GM19455 (cell line): ENCODE measurements around the gene SLC25A26.

Source experiments
- ATAC-seq: cut with Tn5 transposase; IDR thresholded peaks from one replicate; pipeline ENCODE4 v1.9.1; 2021; ENCODE audit not compliant: unreplicated experiment

The SLC25A26 gene

DNA sequence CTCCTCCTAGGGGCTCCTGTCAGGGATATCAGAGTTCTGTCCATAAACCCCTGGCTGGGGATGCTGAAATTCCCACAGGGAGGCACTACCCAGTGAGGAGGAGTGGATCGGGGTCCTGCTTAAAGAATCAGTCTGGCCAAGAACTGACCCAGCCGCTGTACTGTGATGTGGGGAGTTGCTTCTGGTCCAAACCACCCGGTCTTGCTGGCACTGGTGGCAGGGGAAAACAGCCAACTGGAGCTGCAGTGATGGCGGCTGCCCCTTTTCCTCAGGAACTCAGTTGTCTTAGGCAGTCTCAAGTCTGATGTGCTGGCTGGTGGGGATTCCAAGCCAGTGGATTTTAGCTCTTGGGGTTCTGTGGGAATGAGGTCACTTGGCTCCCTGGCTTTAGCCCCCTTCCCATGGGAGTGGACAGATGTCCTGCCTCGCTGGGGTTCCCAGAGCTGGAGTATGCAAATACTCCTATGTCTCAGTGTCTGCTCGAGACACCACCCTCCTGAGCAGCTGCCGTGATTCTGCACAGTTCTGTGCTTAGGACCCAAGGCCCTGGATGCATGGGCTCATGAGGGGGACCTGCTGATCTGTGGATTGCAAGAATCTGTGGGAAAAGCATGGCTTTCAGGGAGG is 97.1 kb downstream of the SLC25A26 start:
- no peak for ATAC-seq

DNA sequence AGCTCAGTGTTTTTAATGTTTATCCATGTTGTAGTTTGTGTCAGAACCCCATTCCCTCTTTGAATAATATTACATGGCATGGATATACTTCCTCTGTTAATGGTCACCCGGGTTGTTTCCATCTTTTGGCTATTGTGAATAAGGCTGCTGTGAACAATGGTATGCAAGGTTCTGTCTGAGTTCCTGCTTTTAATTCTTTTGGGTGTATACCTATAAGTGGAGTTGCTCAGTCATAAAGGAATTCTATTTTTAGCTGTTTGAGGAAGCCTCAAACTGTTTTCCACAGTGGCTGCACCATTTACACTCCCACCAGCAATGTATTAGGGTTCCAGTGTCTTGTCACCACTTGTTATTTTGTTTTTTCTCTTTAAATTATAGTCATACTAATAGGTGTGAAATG is 99.6 kb downstream of the SLC25A26 start:
- no peak for ATAC-seq

DNA sequence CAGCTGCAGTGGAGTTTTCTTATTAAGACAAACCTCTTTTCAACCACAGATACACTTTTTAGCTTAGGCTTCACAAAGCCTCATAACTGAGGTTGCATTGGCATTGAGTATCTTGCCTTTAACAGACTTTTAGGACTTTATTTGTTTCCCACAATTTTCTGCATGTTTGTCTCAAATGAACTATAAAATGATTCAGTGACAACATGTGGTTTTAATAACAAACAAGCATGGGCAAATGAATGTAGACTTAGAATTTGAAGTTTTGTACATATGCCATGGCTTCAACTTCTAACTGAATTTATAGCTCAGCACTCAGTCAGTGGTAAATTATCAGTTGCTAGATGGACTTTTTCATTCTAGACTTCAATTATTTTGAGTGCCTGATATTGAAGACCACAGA is 101.6 kb downstream of the SLC25A26 start:
- ATAC-seq: no peak

DNA sequence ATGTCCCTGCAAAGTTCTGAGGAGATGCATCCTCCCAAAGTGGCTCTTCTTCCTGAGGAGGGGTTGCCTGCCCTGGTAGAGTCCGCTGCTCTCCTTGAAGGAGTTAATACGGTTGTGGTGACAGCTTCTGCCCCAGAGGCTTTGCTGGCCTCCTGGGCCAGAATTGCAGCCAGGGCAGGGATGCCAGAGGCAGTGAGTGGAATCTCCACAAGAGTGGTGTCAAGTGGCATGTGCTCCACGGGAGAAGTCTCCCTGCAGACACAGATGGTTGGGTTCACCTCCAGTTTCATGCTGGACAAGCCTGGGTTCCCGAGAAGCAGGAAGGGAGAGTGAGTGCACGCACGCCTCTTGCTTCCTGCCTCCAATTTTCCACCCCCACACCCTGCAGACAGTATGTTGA is 105.5 kb downstream of the SLC25A26 start:
- ATAC-seq: no peak

DNA sequence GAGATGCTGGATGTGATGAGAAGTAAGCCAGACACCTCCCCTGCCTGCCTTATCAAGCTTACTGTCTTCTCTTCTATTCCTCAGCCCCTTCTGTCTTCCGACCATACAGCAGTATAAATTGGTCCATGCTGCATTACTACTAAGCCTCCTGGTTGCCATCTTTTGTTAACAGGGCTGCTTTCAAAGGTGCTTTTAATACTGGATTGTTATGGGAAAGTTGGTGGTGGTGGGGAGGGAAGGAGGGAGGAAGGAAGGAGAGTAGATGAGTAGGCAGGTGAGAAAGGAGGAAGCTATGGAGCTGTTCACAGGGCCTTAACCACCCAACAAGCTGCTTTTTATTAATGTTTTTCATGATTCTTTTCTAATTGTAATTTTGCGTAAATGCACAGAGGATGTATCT is 114.9 kb downstream of the SLC25A26 start:
- no peak for ATAC-seq

DNA sequence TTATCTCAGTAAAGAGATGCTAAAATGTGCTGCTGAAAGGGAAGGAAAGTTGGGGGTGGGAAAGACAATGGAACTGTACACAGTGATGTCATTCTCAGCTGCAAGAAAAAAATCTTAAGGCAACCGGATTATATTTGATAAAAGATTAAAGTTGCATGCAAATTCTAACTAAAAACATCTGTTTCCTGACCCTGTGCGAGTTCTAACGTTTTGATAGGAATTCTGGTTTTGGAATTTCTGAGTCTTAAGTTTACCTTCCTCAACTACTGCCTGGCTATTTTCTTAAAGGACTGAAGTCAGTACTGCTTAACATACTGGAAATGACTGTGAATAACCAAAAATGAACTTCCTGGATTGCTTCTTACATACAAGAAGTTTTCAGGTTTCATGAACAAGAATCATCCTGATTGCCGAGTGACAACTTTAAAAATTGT is 115.5 kb downstream of the SLC25A26 start:
- no peak for ATAC-seq

DNA sequence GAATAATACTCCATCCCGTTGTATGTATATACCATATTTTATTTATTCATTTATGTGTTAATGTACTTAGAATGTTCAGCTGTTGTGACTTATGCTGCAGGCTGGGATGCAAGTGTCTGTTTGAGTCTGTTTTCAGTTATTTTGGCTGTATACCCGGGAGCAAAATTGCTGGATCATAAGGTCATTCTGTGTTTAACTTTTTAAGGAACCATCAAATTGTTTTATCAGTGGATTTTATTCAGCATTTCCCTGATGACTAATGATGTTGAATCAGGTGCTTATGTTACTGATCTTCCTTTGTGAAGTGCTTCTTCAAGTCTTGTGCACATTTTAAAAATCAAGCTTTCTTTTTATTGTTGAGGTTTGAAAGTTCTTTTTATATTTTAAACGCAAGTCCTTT is 118.1 kb downstream of the SLC25A26 start:
- ATAC-seq: no peak

DNA sequence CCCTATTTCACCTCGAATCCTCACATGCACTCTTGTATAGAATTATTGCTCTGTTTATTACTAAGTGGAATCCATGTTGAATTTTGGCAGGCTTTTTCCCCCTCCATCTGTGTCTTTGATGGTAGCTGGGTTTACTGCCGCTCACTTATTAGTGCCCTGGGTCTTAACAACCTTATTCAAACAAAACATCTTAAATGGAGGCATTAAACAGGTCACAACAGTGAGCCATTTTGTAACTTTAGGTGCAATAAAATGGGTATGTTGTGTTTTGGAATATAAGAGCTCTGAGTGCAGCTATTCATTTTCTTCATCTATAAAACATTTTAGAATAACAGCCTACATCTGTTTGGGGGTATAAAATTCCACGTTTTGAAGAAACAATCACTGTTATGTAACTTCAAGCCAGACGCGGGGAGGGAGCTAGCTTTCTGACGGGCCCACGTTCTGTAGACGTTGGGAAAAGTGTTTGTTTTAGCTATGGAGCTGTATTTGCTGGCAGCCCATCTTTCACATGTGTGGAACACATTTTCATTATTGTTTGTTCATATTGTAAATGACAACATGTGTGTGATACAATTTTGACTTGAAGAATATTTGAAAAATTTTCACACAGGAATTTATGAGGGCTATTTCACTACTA is 122.0 kb downstream of the SLC25A26 start:
- no peak for ATAC-seq

DNA sequence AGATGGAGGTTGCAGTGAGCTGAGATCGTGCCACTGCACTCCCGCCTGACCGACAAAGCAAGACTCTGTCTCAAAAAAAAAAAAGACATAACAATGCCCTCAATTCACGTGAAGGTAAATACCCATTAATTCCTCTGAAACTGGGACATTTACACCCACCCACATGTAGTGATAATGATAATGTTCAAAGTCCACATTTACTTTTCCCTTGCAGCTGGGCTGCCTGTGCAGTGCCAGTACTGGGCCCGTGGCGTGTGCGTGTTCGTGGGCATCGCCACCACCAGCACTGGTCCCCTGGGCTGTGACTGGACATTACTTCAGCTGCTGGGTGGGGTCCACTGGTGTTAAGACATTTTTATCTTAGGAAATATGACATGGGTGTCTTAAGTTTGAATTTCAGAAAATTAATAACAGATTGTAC is 123.6 kb downstream of the SLC25A26 start:
- no peak for ATAC-seq

DNA sequence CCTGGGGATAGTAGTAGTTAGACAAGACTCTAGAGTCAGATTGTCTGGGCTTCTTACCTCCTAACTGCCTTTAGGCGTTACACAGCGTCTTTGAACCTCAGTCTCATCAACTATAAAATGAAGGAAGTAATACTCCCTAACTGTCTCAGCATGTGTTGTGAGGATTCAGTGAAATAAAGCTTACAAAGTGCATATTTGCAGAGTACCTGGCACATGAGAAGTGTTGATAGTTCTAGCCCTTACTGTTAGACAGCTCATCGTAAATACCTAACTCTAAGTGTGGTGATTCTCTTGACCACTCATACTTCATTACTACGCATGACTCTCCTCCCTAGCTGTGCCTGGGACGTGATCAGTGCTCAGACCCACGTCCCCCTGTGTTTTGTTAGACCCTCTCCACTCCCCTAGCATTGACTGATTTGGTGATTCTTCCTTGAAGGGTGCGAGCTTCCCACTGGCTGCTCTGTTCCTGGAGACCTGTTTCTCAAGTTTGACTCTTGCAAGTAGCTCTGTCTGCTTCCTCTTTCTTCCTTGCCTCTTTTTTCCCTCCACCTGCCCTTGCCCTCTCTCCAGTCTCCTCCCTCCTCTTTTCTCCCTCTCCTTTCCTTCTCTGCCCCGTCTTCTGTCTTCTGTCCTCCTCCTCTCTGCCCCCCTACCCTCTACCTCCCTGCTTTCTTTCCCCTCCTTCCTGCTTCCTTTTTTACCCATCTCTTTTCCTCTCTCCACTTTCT is 124.2 kb downstream of the SLC25A26 start:
- no peak for ATAC-seq

DNA sequence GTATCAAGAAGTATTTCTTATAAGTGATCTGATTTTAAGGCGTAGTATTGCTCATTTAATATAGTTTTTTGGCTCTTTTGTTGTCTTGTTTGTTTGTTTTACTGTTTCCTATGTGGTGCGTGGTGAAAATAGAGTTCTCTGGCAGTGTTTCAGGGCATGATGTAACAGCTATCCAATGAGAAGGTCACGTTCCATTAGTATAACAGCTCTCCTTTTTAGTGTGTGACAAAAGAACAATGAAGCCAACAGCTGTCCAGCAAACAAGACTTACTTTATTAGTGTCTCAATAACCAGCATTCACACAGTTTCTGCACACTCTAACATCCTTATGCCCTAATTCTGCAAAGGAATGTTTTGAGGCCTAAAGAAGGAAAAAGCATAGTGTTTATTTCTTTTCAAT is 127.9 kb downstream of the SLC25A26 start:
- ATAC-seq: no peak

DNA sequence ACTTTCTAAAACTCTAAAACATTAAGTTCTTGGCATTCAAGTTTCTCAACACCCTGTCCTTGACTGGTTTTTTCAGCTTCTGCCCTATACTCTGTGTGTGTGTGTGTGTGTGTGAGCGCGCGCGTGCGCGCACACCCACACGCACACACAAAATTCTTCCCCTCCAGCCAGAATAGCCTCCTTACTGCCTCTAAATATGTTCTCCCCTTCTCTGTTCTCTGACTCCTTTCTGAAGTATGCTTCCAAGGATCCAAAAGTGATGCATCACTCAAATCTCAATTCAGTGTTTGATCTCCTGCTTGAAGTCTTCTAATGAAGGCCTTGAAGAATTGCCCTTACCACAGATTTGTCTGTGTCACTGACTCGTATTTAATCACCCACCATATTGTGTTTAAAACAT is 129.8 kb downstream of the SLC25A26 start:
- ATAC-seq: no peak

DNA sequence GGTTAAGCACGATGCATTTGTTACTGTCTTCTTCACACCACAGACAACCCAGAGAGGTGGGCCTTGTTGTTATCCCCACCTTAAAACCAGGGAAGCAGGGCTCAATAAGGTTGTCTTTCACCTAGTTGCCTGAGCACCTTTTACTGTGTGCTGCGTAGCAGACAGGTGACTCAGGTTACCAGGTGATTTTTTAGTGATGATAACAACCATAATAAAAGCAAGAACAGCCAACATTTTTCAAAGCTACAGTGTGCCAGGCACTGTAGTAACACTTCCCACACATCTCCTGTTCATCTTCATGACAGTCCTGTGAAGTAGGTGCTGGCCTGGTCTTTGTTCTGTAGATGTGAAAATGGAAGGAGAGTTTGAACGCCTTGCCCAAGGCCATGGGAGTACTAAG is 132.2 kb downstream of the SLC25A26 start:
- no peak for ATAC-seq

DNA sequence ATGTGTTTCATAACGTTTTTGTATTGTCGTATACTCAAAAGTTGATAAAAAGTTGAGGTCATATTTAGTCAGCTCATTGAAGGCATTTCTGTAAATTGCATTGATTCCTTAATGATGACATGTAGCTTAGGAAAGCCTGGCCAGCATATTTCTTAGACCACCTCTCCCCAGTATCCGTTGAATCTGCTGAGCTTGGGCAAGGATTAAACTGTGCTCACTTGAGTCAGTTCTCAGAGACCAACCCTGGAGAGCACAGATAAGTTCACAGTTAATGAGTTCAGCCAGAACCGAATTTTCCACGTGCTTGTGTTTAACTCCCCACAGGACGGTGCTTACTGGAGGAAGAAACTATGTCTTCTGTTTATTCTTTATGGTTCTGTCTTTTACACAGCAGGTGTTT is 132.7 kb downstream of the SLC25A26 start:
- ATAC-seq: no peak

DNA sequence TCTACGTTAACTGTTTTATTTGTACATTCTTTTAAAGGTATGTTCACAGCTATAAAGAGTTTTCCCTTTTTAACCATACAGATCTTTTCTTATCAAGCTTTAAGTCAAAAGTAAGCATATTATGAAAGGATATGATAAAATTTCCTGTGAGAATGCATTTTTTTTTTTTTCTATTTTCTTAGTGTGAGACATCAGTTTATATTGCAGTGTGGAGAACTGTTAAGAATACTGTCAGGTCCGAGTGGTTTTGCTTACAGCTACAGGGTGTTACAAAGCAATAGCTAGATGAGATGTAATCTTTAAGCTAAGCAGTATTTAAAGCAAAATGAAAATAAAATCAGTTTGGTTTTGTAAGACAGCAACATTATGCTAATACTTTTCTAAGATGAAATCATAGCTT is 133.2 kb downstream of the SLC25A26 start:
- no peak for ATAC-seq

DNA sequence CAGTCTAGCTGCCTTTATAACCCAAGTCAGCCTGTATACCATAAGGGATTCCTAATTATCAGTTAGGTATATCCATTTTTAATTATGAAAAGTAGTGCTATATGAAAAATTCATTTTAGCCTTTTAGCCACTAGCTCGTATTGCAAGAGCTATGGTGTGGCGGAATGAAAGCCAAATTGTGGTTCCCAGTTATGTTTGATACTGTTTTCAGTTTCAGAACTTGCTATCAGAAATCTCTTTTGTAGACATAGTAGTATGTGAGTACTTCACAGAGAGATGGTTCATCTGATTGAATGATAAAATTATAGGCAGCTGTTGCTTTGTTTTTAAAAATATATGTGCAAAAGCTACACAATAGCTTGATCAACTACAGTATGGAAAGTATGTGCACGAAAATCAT is 134.6 kb downstream of the SLC25A26 start:
- ATAC-seq: no peak

DNA sequence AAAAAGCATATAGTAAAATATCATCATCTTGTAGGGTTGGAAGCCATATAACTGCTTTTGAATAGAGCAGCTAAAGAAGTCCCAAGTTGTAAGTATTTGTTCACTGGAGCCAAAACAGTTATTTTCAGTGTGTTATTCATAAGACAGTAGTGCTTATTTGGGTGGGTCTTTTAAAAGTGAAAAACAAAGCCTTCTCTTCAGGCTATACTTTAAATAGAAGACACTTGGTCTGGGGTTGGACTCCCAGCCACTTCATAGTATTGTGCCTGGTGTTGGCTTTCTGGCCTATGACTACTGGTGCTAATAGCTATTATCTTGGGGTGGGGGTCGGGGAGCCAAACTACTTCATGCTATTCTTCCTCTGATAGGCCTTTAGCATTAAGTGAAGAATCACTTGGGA is 135.2 kb downstream of the SLC25A26 start:
- no peak for ATAC-seq

DNA sequence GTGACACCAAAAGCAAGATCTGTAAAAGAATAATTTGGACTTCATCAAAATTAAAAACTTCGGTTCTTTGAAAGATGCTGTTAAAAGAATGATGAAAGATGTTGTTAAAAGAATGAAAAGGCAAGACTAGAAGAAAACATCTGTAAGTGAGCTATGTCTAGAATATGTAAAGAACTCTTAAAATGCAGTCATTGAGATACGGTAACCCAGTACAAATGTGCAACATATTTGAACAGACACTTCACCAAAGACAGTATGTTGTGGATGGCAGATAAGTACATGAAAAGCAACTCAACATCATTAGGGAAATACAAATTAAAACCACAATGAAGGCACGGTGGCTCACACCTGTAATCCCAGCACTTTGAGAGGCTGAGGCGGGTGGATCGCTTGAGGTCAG is 140.6 kb downstream of the SLC25A26 start:
- no peak for ATAC-seq

DNA sequence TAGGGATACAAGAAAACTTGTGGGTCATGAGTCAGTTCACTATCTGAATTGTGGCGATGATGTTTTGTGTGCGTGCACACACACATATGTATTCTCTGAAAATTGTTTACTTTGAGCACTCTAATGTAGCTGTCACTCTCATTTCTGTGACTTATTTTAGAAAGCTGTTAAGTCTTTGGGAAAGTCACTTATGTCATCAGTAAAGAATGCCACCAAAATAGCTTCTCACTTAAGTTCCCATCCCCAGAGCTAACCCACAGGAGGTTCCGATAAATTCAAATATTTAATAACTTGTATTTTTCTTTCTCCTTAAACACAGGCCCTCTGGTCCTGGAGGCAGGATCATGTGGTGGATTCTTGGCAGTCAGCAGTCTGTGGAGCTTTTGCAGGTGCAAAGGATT is 141.7 kb downstream of the SLC25A26 start:
- ATAC-seq: no peak

DNA sequence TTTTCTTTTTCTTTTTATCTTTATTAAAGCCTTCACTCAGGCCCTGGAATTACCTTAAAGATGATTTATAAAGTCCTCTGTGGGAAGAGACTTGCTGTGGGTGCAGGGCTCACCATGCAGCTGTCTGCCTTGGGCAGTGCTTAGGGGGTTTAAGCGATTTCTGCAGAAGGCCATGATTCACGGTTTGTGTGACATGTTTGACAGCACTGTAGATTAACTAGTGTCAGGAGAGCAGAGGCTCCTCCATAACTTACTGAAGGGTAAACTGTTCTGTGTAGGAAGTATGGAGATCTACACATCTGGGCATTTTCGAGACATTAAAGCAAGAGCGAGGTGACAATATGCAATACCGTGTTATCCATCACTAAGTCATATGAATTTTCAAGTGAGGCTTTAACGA is 142.3 kb downstream of the SLC25A26 start:
- ATAC-seq: no peak

DNA sequence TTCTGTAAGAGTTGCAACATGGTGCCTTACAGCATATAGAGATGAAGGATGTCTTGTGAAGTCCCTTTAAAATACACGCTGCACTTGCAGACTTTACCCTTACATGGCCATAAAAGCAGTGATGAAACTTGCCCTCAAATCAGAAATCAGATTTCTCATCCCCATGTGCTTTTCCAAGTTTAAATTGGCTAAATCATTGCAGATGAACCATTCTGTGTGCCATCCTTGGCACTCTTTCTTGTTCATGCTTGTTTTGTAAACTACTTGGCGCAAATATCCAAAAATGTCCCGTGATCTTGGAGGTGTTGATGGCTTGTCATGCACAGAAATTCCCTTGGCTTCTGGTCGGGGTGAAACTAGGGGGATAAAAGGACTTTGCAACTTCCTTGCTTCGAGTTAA is 144.3 kb downstream of the SLC25A26 start:
- ATAC-seq: no peak

DNA sequence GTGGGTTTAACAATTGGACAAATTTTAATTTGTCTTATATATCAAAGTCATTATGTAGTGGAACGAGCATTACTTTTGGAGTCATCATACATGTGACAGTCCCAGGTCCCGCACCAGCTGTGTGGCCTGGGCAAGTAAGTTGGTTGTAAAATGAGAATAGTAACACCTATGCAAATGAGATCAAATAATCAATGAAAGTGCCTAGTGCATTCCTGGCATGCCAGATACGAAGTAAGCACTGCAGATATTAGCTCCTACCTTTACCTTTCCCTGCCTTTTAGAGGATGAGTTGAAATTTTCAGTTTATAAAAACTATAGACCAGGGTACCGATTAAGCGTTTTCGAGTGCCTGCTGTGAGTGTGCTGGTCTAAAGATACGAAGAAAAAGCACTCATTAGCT is 145.9 kb downstream of the SLC25A26 start:
- ATAC-seq: no peak
